LNCAP (cell line): ENCODE data around the gene TRPV4.

Experiments
- CTCF ChIP-seq: fragments of 450-650 bp; IDR thresholded peaks from 2 replicates; pipeline ENCODE4 v1.5.1; 2017; ENCODE audit warnings: mild to moderate bottlenecking

The TRPV4 gene

GRCh38 chr12:109821968-109822367, 11.2 kb downstream of the TRPV4 start:
- TF ChIP-seq CTCF, result no peak

- no peak for TF ChIP-seq CTCF
Observed at GRCh38 chr12:109820816-109821381, 12.3 kb downstream of the TRPV4 start.

- no peak for TF ChIP-seq CTCF
Observed at GRCh38 chr12:109818905-109819500, 14.2 kb downstream of the TRPV4 start.

GRCh38 chr12:109818253-109818652, 14.9 kb downstream of the TRPV4 start:
- no peak for TF ChIP-seq CTCF

GRCh38 chr12:109817627-109818231, 15.5 kb downstream of the TRPV4 start:
- TF ChIP-seq CTCF, result no peak

GRCh38 chr12:109816870-109817269, 16.3 kb downstream of the TRPV4 start:
- no peak for TF ChIP-seq CTCF

GRCh38 chr12:109815757-109816617, 17.2 kb downstream of the TRPV4 start:
- TF ChIP-seq CTCF, result no peak
